Activated CD4-positive, alpha-beta memory T cell treated with anti-CD3 and anti-CD28 coated beads for 36 hours (primary cell): ENCODE measurements around the gene SLC38A9. TPM values are rescaled to one million over a fixed set of nuclear protein-coding genes. Genes with fewer than 3 reads are reported as not detected.

Experiments
- CTCF ChIA-PET: fragments of 350-600 bp; sonication (Branson Sonifier 250); formaldehyde crosslinking; loops from one replicate; lab custom pipeline; 2021; ENCODE audit warnings: antibody characterized with exemption, inconsistent platforms; lab: Charles Lee
- POLR2A ChIA-PET: fragments of 350-600 bp; sonication (Branson Sonifier 250); formaldehyde crosslinking; loops from one replicate; lab custom pipeline; 2021; ENCODE audit warnings: antibody characterized with exemption; lab: Charles Lee
- DNase-seq: peaks from one replicate; pipeline ENCODE4 v3.0.0-alpha.2; 2020
- H3K27ac Mint-ChIP-seq: one replicate; pipeline ENCODE4 v1.8.0; 2021; ENCODE audit warnings: mixed read lengths
- H3K27me3 Mint-ChIP-seq: one replicate; pipeline ENCODE4 v1.8.0; 2021; ENCODE audit warnings: mixed read lengths
- H3K36me3 Mint-ChIP-seq: one replicate; pipeline ENCODE4 v1.8.0; 2021; ENCODE audit warnings: mixed read lengths
- H3K4me1 Mint-ChIP-seq: one replicate; pipeline ENCODE4 v1.8.0; 2021; ENCODE audit warnings: low read depth, mixed read lengths
- H3K4me3 Mint-ChIP-seq: one replicate; pipeline ENCODE4 v1.8.0; 2021; ENCODE audit warnings: mild to moderate bottlenecking, mixed read lengths
- H3K9me3 Mint-ChIP-seq: one replicate; pipeline ENCODE4 v1.8.0; 2021; ENCODE audit warnings: mixed read lengths
- intact Hi-C: fragments of 100-400 bp; cut with micrococcal nuclease; formaldehyde crosslinking; loops from one replicate; pipeline ENCODE4 v1.15.1; 2023
- total RNA-seq, 2 experiments: library from RNA; stranded (reverse); gene quantifications; one replicate each; pipeline ENCODE4 v1.2.3, GENCODE V29; 2021

Gene SLC38A9
- total RNA-seq, 2 experiments from 2014 or later = 14.2 to 15.0 TPM

GRCh38 chr5:55603922-55604321 is 108.2 kb downstream of the SLC38A9 start:
- intact Hi-C loops = no loop called here
- H3K27me3 Mint-ChIP-seq = no peaks in the 10 kb centered on the region
- ChIA-PET POLR2A (no interaction called here), CTCF (no interaction called here)
- H3K27ac Mint-ChIP-seq = no peak overlapping the region
- H3K36me3 Mint-ChIP-seq = no peaks in the 10 kb centered on the region
- DNase-seq = no peak
- H3K9me3 Mint-ChIP-seq = no peaks in the 10 kb centered on the region
- peaks cover 16% of the 10 kb centered on the region for H3K4me1 Mint-ChIP-seq
- no peak overlapping the region for H3K4me3 Mint-ChIP-seq

DNA sequence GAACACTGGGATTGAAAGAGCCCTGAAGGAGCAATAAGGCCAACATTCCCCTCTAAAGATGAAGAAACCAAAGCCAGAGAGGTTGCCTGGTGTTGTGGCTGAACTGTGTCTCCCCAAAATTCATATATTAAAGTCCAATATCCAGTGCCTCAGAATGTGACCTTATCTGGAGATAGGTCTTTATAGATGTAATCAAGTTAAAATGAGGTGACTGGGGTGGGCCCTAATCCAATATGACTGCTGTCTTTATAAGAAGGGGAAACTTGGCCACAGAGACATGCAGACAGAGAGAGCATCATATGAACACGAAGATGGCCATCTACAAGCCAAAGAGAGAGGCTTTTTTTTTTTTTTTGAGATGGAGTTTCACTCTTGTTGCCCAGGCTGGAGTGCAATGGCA is 110.5 kb downstream of the SLC38A9 start:
- no peak for DNase-seq
- H3K4me1 Mint-ChIP-seq = peaks cover 16% of the 10 kb centered on the region
- no peaks in the 10 kb centered on the region for H3K9me3 Mint-ChIP-seq
- CTCF ChIA-PET = no interaction called here
- intact Hi-C loops = no loop called here
- no peak overlapping the region for H3K27ac Mint-ChIP-seq
- no peak overlapping the region for H3K4me3 Mint-ChIP-seq
- no peaks in the 10 kb centered on the region for H3K36me3 Mint-ChIP-seq
- POLR2A ChIA-PET = no interaction called here
- no peaks in the 10 kb centered on the region for H3K27me3 Mint-ChIP-seq

DNA sequence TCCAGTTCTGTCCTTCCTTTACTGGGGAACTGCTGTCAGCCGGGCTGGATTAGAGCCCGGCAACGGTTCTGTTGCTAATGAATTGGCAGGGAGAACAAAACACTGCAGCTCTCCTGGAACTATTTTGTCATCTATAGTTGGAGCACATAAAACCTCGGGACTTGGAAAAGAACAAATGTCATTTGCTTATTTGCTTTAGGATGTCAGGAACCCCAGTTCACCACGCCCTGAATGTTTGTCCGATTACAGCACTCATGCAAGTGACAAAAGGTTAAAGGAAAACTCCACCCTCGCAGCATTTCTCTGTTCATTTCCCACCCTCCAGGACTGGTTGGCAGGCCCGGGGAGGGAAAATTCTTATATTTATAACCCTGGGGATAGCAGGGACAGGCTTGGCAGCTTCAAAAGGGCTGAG is 110.9 kb downstream of the SLC38A9 start:
- Mint-ChIP-seq H3K27ac (no peak overlapping the region), H3K36me3 (no peaks in the 10 kb centered on the region), H3K9me3 (no peaks in the 10 kb centered on the region), H3K4me1 (peaks cover 16% of the 10 kb centered on the region), H3K4me3 (no peak overlapping the region), H3K27me3 (no peaks in the 10 kb centered on the region)
- POLR2A ChIA-PET = no interaction called here
- CTCF ChIA-PET = interaction anchor here (1.1 kb wide), 1 partner anchor 199 kb away, joined by 4 read pairs; no protein-coding TSS in a partner anchor
- no peak for DNase-seq
- intact Hi-C loops = no loop called here

DNA sequence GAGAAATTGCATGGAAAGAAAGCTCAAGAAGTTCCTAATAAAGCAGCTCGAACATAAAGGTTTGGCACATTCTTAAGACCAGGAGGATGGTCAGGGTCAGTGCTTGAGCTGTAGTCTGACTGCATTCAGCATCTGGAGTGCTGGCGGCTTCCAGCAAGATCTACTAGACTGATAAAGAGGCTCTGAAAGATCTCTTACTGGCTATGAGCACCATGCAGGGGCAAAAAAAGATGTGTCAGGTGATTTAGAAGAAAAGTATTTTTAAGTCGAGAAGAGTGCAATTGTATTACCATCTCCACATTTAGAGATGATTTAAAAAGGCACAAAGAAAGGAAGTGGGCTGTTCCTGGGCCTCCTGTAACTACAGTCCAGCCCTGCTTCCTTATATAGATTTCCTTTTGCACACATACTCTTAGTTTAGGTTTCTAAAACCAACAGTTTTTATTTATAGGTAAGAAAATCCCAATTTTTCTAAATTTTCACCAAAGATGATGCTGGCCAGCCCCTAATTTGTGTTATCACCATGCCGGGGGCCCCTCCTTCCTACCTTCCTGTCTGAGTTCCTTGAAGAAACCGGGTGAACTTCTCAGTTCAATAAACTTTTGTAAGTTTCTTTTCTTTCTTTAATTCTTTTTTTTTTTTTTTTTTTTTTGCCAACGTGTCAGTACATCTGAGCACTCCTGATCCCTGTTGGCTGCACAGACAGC is 111.5 kb downstream of the SLC38A9 start:
- no peak overlapping the region for H3K27ac Mint-ChIP-seq
- intact Hi-C loops = no loop called here

GRCh38 chr5:55600086-55600485 is 112.0 kb downstream of the SLC38A9 start:
- Mint-ChIP-seq H3K27ac (no peak overlapping the region), H3K27me3 (no peaks in the 10 kb centered on the region), H3K4me3 (no peak overlapping the region), H3K9me3 (no peaks in the 10 kb centered on the region), H3K36me3 (no peaks in the 10 kb centered on the region), H3K4me1 (peaks cover 16% of the 10 kb centered on the region)
- DNase-seq = no peak
- ChIA-PET POLR2A (no interaction called here), CTCF (interaction anchor here (1.1 kb wide), 1 partner anchor 198 kb away, joined by 4 read pairs; no protein-coding TSS in a partner anchor)
- intact Hi-C loops = no loop called here

More for the DNA sequence above, 111.5 kb downstream of the SLC38A9 start:
- no peaks in the 10 kb centered on the region for H3K9me3 Mint-ChIP-seq
- CTCF ChIA-PET = interaction anchor here (1.1 kb wide), 1 partner anchor 199 kb away, joined by 4 read pairs; no protein-coding TSS in a partner anchor
- POLR2A ChIA-PET = no interaction called here
- peaks cover 16% of the 10 kb centered on the region for H3K4me1 Mint-ChIP-seq
- H3K36me3 Mint-ChIP-seq = no peaks in the 10 kb centered on the region
- DNase-seq = peak; percentile 13
- H3K4me3 Mint-ChIP-seq = no peak overlapping the region
- no peaks in the 10 kb centered on the region for H3K27me3 Mint-ChIP-seq

DNA sequence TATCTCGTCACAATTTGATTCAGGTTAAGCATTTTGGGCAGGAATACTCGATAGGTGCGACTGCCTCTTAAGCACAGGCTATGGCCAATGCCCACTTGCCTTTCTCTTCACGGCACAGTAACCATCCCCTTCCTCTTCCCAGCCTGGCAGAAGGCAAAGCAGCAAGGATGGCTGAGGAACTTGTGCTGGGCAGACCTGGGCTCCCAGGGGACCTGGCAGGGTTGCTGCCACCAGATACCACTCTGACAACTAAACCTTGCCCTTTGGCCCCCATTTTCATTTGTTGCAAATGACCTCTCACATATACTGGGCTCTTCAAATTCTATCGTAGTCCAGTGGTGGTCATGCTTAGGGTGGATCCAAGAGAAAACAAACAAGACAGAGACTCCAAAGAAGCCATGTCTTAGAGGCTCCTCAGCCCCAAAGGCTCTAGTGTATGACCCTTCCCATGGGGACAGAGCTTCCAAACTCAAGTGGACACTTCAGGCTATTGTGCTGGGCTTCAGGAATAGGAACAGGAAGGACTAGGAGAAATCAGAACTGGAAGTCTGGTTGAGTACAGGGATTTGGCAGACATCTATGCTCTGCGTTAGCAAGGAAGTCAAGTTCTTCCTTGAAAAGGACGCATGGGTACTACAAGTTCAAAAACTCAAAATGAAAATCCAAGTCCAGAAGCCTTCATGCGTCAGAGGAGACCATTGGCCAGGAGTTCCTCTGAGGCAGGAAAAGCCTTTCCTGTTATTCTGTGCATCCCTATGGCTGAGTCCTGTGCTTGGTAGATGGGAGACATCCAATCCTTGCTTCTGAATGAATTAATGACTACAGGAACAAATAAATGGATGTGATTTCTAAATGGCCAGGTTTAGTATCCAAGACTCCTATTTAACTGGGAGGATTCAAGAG is 112.7 kb downstream of the SLC38A9 start:
- POLR2A ChIA-PET = no interaction called here
- no peak overlapping the region for H3K27ac Mint-ChIP-seq
- no peaks in the 10 kb centered on the region for H3K36me3 Mint-ChIP-seq
- H3K4me1 Mint-ChIP-seq = peaks cover 16% of the 10 kb centered on the region
- CTCF ChIA-PET = no interaction called here
- intact Hi-C loops = no loop called here
- no peaks in the 10 kb centered on the region for H3K27me3 Mint-ChIP-seq
- no peaks in the 10 kb centered on the region for H3K9me3 Mint-ChIP-seq
- no peak overlapping the region for H3K4me3 Mint-ChIP-seq
- no peak for DNase-seq

DNA sequence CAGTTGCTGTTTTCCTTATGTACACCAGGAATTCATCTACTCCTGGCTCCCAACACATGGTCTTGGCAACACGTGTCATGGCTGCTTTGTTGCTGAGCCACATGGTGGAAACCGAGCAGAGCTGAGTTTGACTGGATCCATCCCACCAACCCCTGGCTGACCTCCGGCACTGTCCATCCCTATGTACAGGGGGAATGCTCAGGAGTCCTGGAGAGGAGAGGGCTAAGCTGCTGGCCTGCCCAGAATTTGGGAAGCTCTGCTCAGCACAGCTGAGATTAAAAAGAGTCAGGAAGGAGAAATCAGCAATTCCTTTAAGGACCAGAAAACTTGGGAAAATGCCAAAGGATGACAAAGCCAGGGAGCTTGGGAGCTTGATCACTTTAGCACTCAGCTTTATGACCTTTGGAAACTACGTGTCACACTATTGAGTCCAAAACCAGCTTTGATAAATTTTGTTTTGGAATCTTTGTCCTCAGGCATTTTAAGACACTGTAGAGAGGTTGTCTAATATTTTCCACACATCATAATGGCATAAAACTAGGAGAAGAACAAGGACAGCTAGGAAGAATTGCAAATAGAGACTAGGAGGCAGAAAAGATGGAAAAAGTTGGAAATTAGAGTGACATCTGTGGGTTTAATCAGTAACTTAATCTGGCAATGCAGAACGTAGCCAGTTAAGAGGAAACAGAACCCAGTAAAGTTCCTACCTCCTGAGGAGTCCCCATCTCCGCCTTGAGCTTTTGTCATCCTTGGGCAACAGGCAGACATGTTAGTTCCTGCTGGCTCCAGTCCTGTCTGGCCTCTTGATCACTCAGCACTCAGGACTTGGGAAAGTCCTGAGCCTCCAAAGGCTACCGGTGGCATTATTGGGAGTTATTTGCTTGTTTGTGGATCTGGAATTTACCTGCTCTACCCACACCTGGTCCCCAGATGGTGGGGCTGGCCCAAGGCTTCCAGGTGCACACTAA is 114.8 kb downstream of the SLC38A9 start:
- H3K27ac Mint-ChIP-seq = no peak overlapping the region
- H3K4me3 Mint-ChIP-seq = no peak overlapping the region
- H3K36me3 Mint-ChIP-seq = no peaks in the 10 kb centered on the region
- ChIA-PET POLR2A (no interaction called here), CTCF (no interaction called here)
- H3K27me3 Mint-ChIP-seq = no peaks in the 10 kb centered on the region
- H3K9me3 Mint-ChIP-seq = no peaks in the 10 kb centered on the region
- peaks cover 16% of the 10 kb centered on the region for H3K4me1 Mint-ChIP-seq
- intact Hi-C loops = no loop called here
- no peak for DNase-seq

GRCh38 chr5:55594671-55595070 is 117.5 kb downstream of the SLC38A9 start:
- intact Hi-C loops = no loop called here
- H3K36me3 Mint-ChIP-seq = no peaks in the 10 kb centered on the region
- no peak overlapping the region for H3K4me3 Mint-ChIP-seq
- ChIA-PET CTCF (no interaction called here), POLR2A (no interaction called here)
- no peak for DNase-seq
- H3K9me3 Mint-ChIP-seq = no peaks in the 10 kb centered on the region
- peaks cover 2% of the 10 kb centered on the region for H3K27me3 Mint-ChIP-seq
- H3K4me1 Mint-ChIP-seq = peaks cover 14% of the 10 kb centered on the region
- H3K27ac Mint-ChIP-seq = no peak overlapping the region

GRCh38 chr5:55593115-55593472 is 119.0 kb downstream of the SLC38A9 start:
- Mint-ChIP-seq H3K4me3 (no peak overlapping the region), H3K4me1 (peaks cover 14% of the 10 kb centered on the region), H3K9me3 (no peaks in the 10 kb centered on the region), H3K27me3 (peaks cover 2% of the 10 kb centered on the region), H3K36me3 (no peaks in the 10 kb centered on the region), H3K27ac (no peak overlapping the region)
- intact Hi-C loops = no loop called here
- no peak for DNase-seq
- POLR2A ChIA-PET = no interaction called here
- CTCF ChIA-PET = no interaction called here

- intact Hi-C loops = no loop called here
- POLR2A ChIA-PET = no interaction called here
- H3K4me1 Mint-ChIP-seq = peaks cover 14% of the 10 kb centered on the region
- H3K27me3 Mint-ChIP-seq = peaks cover 2% of the 10 kb centered on the region
- no peak for DNase-seq
- CTCF ChIA-PET = no interaction called here
- H3K9me3 Mint-ChIP-seq = no peaks in the 10 kb centered on the region
- no peak overlapping the region for H3K27ac Mint-ChIP-seq
- H3K4me3 Mint-ChIP-seq = no peak overlapping the region
- no peaks in the 10 kb centered on the region for H3K36me3 Mint-ChIP-seq
These were observed 119.6 kb downstream of the SLC38A9 start for GRCh38 chr5:55592388-55593114.

- Mint-ChIP-seq H3K27ac (no peak overlapping the region), H3K36me3 (no peaks in the 10 kb centered on the region), H3K4me3 (no peak overlapping the region), H3K4me1 (peaks cover 14% of the 10 kb centered on the region), H3K9me3 (no peaks in the 10 kb centered on the region), H3K27me3 (peaks cover 2% of the 10 kb centered on the region)
- intact Hi-C loops = no loop called here
- POLR2A ChIA-PET = no interaction called here
- CTCF ChIA-PET = no interaction called here
- DNase-seq = no peak
These were observed 120.4 kb downstream of the SLC38A9 start for GRCh38 chr5:55591686-55592085.
